B cell (primary cell): ENCODE measurements around the gene TEDC1.

ENCODE experiments used
- CTCF ChIP-seq: fragments of 200-600 bp; IDR thresholded peaks from one replicate; pipeline ENCODE4 v1.8.0; 2022; ENCODE audit warnings: antibody characterized with exemption, mild to moderate bottlenecking
- EZH2 ChIP-seq: IDR thresholded peaks from 2 replicates; pipeline ENCODE4 v1.6.1; 2012; ENCODE audit warnings: borderline replicate concordance, low read depth, mild to moderate bottlenecking, moderate library complexity, low read length; ENCODE audit not compliant: insufficient read depth, poor library complexity, severe bottlenecking

DNA sequence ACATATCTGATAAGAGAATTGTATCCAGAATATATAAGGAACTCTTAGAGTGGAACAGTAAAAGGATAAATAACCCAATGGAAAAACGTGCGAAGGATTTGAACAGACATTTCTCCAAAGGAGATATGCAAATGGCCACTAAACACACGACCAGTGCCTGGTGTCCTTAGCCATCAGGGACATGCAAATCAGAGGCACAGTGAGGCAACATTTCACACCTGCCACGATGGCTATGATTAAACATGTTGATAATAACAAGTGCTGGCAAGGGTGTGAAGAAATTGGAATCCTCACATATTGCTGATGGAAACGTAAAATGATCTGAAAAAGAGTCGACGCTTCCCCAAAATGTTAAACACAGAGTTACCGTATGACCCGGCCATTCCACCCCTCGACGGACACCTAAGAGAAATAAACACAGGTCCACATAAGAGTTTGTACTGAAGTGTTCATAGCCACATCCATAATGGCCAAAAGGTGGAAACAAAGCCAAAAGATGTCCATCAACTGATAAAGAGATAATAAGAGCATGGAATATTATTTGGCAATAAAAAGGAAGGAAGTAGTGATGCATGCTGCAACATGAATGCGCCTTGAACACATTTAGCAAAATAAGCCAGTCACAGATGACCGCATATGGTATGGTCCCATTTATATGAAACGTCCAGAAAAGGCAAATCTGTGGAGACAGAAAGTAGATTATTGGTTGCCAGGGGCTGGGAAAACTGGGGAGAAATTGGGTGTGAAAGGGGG is 29.1 kb downstream of the TEDC1 start:
- TF ChIP-seq CTCF, result no peak
- TF ChIP-seq EZH2, result no peak
